GM18868 (cell line): ENCODE measurements around the gene COX14.
"Not testable (repeated sequence)": the region's sequence is repeated elsewhere in the genome, so short reads cannot be mapped to it uniquely, and the experiment has no call there.

ENCODE experiments used
- ATAC-seq: cut with Tn5 transposase; IDR thresholded peaks from one replicate; pipeline ENCODE4 v1.9.1; 2021; ENCODE audit warnings: mild to moderate bottlenecking, moderate library complexity; ENCODE audit not compliant: unreplicated experiment

The COX14 gene

DNA sequence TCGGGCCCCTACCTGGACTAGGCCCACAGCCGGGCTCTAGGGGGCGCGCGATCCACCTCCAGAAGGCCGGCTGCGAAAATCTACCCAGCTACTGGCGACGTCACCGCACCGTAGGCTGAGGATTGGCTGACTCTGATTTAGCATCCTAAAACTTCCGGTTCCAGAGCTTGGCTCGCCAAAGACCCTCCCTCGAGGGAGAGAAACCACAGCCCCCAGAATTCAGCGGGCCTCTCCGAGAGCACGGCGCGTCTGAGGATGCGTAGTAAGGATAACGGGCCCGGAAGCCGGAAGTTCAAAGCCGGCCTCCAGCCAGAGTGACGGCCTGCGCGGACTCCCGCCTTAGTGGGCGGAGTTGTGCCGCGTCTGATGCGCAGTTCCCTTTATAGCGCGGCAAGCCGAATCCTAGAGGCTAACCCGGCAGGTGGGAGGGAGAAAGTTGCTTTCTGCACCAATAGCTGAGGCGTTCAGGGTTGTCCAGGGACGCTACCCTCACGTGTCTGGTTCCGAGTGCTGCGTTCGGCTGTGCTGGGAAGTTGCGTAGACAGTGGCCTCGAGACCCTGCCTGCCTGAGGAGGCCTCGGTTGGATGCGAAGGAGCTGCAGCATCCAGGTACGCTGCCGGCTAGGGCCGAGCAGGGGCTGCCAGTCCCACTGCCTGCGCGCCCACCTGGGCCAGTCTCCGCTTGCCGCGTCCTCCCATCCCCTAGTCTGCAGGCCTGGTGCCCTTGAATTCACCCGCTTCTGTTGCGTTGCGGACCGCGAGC, at the start of gene COX14:
Gene COX14, plus strand, starts transcription at position 544 of the 763 bp plus-strand sequence. CDS start 7,808 bp downstream, outside the sequence.
- ATAC-seq: peak; percentile 86

- no peak for ATAC-seq
Observed at GRCh38 chr12:50062728-50063460, 49.1 kb upstream of the COX14 start.

GRCh38 chr12:50065726-50066310, 46.2 kb upstream of the COX14 start:
- ATAC-seq: no peak

- no peak for ATAC-seq
Observed at GRCh38 chr12:50066402-50066801, 45.6 kb upstream of the COX14 start.

DNA sequence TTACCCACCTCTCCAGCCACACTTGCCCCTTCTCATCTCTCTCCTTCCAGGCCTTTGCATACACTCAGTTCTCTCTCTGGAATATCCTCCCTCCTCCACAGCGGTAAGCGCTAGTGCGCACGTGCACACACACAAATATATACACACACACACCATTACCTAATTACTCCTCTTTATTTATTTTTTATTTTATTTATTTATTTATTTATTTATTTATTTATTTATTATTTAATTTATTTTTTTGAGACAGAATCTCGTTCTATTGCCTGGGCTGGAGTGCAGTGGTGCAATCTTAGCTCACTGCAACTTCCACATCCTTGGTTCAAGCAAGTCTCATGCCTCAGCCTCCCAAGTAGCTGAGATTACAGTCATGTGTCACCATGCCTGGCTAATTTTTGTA, 43.0 kb upstream of the COX14 start:
- ATAC-seq: no peak

DNA sequence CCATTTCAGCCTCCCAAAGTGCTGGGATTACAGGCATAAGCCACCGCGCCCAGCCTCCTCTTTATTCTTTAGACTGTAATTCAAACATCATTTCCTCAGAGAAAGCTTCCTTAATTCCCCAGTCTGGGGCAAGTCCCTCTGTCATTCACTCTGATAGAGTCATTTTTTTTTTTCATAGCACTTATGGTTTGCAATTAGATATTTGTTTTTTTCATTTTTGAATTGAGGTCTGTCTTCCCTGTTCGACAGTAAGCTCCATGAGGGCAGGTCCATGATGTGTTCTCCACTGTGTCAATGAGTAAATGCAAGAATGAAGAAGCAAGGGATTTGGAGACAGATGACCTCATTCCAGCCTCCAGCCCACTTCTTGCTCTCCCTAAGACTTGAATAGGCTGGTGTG, 42.5 kb upstream of the COX14 start:
- no peak for ATAC-seq

- no peak for ATAC-seq
Observed at GRCh38 chr12:50070314-50071060, 41.5 kb upstream of the COX14 start.

GRCh38 chr12:50072198-50072907, 39.7 kb upstream of the COX14 start:
- ATAC-seq: no peak

- no peak for ATAC-seq
Observed at GRCh38 chr12:50073206-50073605, 38.8 kb upstream of the COX14 start.

GRCh38 chr12:50073712-50074111, 38.3 kb upstream of the COX14 start:
- no peak for ATAC-seq

DNA sequence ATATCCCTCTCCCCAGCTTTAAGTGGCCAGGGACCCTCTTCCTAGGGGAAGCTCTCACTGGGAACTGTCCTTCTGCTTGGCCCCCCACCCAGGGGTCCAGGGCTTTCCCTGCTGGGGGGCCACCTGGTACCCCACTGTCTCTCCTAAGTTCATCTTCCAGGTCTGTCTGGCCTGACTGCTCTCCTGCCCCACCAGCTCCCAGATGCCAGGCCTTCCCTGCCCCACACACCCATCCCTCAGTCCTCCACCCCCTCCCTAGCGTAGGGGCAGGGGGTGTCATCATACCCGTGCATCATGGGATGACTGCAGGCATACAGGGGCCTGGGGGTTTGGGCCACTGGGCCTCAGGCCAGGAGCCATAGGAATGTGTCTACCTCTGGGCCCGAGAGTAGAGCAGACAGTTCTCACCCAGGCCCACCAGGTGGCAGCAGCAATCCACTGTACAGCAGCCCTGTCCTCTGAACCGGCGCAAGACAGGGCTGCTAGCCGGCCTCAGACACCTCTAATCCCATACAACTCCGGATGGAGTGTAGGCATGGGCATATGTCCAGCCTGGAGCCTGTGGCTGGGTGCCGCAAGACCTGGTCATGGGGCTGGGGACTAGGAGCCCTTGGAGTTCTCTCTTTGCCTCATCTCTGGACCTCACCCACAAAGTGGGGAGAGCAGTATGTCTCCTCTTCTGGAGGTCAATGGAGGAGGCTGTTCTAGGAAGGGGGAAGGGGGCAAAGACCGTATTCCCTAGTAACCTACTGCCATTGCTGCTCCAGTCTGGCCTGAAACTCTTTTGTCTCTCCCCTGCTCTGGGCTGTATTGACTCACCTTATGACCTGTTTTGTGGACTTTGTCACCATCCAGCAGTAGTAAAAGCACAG, 36.9 kb upstream of the COX14 start:
- peak; percentile 73 for ATAC-seq

DNA sequence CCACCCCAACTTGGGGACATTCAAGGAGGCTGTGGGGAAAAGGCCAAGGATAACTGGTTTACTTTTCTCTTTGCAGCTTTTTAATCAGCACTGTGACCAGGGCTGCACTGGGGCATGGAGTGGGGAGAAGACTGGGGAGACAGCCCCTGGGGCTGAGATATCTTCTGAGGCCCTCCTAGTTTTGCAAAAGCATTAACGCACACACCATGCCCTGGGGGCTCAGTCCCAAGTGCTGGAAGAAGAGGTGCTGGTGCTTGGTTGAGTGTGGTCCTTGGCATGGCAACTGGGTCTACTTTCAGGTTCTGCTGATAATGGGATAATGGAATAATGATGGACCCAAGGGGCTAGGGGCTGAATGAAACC, 36.2 kb upstream of the COX14 start:
- ATAC-seq: no peak

DNA sequence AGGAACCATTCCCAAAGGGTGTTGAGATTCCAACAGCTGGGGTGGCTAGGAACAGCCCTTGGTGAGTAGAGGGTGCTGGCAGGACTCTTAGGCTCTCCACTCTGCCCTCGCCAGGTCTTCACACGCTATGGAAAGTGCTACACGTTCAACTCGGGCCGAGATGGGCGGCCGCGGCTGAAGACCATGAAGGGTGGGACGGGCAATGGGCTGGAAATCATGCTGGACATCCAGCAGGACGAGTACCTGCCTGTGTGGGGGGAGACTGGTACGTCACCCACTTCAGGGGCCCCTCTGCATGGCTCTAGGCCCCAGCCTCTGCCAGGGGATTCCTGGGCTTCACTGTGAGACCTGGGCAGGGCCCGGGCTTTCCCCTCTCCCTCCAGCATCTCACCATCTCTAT, 34.9 kb upstream of the COX14 start:
- ATAC-seq: no peak

GRCh38 chr12:50078281-50078680, 33.8 kb upstream of the COX14 start:
- no peak for ATAC-seq

DNA sequence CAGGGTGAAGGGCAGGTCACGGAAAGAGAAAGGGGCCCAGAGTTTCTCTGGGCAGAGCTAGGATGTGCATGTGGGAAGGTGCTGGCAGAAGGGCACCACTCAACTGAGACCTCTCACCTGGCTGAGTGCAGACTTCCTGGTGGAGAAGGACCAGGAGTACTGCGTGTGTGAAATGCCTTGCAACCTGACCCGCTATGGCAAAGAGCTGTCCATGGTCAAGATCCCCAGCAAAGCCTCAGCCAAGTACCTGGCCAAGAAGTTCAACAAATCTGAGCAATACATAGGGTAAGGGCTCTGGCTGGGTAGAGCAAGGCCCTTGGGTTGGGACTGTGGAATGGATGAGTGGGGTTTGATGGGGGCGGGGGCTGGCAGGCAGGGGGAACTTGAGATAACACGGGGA, 32.3 kb upstream of the COX14 start:
- no peak for ATAC-seq

GRCh38 chr12:50081096-50081808, 30.8 kb upstream of the COX14 start:
- ATAC-seq: no peak

- ATAC-seq: no peak
Observed at GRCh38 chr12:50082644-50083043, 29.4 kb upstream of the COX14 start.

DNA sequence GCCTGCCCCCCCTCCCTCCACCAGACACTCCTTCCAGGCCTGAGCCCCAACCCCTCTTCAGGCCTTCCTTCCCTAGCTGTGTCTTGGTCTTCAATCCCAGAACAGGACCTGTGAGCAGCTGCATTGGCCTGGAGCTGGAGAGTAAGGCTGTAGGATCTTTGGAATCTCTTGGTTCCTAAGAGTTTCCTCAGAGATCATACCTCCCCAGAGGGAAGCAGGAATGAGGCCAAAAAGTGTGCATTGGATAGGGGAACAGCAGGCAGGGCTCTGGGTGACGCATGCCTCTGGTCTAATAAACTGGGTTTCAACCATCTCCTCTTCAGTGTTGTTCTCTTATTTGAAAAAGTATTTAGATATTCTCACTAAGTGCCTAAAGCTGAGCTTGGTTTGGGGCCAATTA, 28.7 kb upstream of the COX14 start:
- ATAC-seq: no peak

DNA sequence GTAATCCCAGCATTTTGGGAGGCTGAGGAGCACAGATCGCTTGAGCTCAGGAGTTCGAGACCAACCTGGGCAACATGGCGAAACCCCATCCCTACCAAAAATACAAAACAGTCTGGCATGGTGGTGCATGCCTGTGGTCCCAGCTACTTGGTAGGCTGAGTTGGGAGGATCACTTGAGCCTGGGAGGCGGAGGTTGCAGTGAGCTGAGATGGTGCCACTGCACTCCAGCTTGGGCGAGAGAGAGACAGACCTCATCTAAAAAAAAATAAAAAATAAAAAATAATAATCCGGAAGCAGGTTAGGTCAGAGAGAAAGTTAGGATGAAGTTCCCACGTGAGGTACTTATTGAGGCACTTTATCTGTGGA, 27.6 kb upstream of the COX14 start:
- ATAC-seq: not testable (repeated sequence)
